Measurements from ENCODE around the gene UBE3B. TPM values are rescaled to one million over a fixed set of nuclear protein-coding genes. Genes with fewer than 3 reads are reported as not detected.
A peak's percentile ranks its signal among the peaks of the same experiment; 100 is the strongest.

Gene UBE3B
- total RNA-seq, 1 experiment from 2014 or later: 18.8 TPM

DNA sequence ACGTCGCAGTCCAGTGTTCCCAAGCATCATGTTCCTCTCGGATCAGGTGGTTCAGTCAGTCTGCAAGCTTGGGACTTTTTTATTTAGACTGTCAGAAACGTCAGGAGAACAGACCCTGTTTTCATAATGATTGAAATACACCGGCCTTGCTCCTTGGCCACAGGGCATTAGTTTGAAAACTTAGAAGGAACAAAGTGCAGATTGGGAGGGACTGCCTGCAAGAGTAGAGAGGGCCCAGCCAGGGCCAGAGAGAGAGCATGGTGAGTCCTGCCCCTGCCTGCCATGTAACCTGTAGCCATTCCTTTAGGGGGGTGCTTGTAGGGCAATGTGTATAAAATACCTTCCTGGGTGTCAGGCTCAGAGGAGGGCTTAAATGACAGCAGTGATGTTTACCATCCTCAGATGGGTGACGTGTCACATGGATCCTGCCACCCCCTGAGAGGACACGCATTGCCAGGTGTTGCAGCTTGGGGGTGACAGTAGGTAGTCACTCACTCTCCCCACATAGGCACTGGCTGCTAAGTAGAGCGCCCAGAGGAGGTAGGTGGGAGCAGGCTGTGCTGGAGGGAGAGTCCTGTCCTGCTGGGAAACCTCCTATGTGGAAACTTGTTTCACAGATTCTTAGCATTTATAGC is 50.2 kb downstream of the UBE3B start:
- Histone ChIP-seq H3K36me3 (peaks cover 7% of the 10 kb centered on the region), H3K27me3 (no peaks in the 10 kb centered on the region), H3K9me3 (no peaks in the 10 kb centered on the region), H3K4me3 (no peak overlapping the region)
- DNase-seq: no peak

- H3K36me3 ChIP-seq: peaks cover 7% of the 10 kb centered on the region
- no peak for DNase-seq
- no peak overlapping the region for H3K4me3 ChIP-seq
- no peaks in the 10 kb centered on the region for H3K9me3 ChIP-seq
- H3K27me3 ChIP-seq: no peaks in the 10 kb centered on the region
Measured at GRCh38 chr12:109529691-109530640, 52.5 kb downstream of the UBE3B start.

DNA sequence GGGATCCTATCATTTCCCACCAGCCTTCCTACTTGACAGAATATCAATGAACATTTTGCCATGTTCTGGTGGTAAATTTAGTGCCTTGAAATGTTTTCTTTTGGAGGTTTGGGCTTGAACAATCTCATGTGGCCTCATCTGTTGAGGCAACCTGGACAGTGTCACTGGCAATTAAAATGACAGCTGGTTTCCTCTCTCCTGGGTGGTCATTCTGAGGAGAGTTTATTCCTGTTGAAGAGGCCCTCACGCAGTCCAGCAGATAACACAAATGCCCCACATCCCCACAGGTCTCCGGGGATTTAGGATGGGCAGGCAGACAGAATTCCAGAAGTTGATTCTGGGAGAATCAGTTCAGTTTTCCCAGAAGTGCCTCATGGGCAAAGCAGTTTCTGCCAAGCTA is 54.0 kb downstream of the UBE3B start:
- no peaks in the 10 kb centered on the region for H3K27me3 ChIP-seq
- no peak for DNase-seq
- H3K36me3 ChIP-seq: peaks cover 7% of the 10 kb centered on the region
- H3K9me3 ChIP-seq: no peaks in the 10 kb centered on the region
- H3K4me3 ChIP-seq: no peak overlapping the region

DNA sequence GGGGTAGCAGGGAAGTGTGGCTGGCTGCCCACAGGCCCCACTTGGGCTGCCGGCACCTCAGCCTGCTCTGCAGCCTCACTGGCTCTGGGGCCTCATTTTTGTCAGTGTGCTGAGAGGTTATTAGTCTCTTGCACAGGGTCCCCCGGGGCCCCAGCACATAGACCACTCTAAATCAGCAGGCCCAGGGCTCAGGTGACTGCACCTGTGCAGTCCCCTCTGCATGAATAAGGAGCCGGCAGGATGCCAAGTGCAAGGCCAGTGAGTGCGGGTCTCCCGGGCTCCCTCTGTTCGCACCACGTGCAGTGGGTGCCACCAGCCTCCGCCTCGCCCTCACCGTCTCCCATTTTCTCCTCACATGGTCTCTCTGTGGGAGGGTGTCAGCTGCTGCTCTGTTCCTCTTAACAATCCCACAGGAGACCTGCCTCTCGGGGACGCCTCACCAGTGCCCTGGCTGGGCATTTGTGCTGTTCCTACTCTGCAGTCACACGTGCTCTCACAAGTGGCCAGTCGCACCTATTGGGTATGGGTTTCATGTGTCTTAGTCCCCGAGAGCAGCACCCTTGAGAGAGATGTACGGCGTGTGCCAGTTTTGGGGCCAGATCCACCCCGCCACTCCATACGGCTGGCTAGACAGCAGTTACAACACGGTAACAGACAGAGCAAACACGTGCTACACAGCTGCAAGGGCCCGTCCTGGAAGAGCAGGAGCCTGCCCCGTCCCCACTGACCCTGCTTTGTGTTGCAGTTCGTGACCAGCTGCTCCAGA is 55.5 kb downstream of the UBE3B start:
- H3K27me3 ChIP-seq: no peaks in the 10 kb centered on the region
- peaks cover 4% of the 10 kb centered on the region for H3K36me3 ChIP-seq
- DNase-seq: no peak
- H3K9me3 ChIP-seq: no peaks in the 10 kb centered on the region
- H3K4me3 ChIP-seq: no peak overlapping the region

DNA sequence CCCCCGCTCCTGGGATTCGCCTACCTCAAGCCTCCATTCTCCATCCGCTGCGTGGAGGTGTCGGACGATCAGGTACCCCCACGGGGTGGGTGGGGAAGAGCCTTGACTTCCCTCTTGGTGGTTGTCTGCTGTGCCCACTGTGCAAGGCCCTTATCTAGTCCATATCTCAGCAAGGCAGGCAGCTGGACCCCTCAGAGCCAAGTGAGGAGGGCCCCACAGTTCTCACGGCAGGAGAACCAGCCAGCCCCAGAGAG is 56.0 kb downstream of the UBE3B start:
- Histone ChIP-seq H3K36me3 (peaks cover 4% of the 10 kb centered on the region), H3K27me3 (no peaks in the 10 kb centered on the region), H3K9me3 (no peaks in the 10 kb centered on the region), H3K4me3 (no peak overlapping the region)
- no peak for DNase-seq

DNA sequence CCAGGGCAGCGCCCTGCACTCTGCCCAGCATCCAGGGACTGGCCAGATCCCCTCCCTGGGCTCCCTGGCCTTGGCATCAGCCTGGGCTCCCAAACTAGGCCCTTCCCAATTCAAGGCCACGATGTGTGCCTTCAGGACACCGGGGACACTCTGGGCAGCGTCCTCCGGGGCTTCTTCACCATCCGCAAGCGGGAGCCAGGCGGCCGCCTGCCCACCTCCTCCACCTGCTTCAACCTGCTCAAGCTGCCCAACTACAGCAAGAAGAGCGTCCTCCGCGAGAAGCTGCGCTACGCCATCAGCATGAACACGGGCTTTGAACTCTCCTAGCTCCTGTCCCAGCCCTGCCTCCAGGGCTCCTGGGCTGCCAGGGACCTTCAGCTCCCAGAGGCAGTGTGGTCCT is 57.0 kb downstream of the UBE3B start:
- DNase-seq: no peak
- Histone ChIP-seq H3K27me3 (no peaks in the 10 kb centered on the region), H3K4me3 (no peak overlapping the region), H3K36me3 (peaks cover 4% of the 10 kb centered on the region), H3K9me3 (no peaks in the 10 kb centered on the region)

- Histone ChIP-seq H3K4me3 (no peak overlapping the region), H3K27me3 (no peaks in the 10 kb centered on the region), H3K36me3 (peaks cover 4% of the 10 kb centered on the region), H3K9me3 (no peaks in the 10 kb centered on the region)
- DNase-seq: no peak
Measured at GRCh38 chr12:109535231-109535862, 57.9 kb downstream of the UBE3B start.

- no peak for DNase-seq
Measured at GRCh38 chr12:109535863-109536250, 58.4 kb downstream of the UBE3B start.

DNA sequence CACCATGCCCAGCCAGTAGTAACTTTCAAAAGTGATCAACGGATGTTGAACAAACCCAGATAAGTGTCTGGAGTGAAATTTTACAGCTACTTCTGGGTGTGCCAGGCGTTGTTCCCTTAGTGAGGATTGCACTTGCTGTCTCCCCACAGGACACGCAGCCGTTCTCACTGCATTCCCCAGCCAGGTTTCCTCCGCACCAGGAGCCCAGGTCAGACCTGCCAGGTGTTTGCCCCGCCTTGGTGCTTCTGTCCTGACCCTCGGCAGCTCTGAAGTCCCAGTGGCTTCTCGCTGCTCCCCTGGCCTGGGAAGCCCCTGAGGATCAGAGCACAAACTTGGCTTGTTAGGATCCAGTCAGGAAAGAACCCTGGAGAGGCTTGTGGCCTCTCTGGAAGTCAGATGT is 59.7 kb downstream of the UBE3B start:
- no peak overlapping the region for H3K4me3 ChIP-seq
- H3K36me3 ChIP-seq: no peaks in the 10 kb centered on the region; the same call in 1 of the 2 replicates
- no peaks in the 10 kb centered on the region for H3K27me3 ChIP-seq
- DNase-seq: no peak
- no peaks in the 10 kb centered on the region for H3K9me3 ChIP-seq

More at GRCh38 chr12:109535863-109536250, 58.4 kb downstream of the UBE3B start:
- H3K4me3 ChIP-seq: no peak overlapping the region
- H3K9me3 ChIP-seq: no peaks in the 10 kb centered on the region
- peaks cover 4% of the 10 kb centered on the region for H3K36me3 ChIP-seq
- H3K27me3 ChIP-seq: no peaks in the 10 kb centered on the region

DNA sequence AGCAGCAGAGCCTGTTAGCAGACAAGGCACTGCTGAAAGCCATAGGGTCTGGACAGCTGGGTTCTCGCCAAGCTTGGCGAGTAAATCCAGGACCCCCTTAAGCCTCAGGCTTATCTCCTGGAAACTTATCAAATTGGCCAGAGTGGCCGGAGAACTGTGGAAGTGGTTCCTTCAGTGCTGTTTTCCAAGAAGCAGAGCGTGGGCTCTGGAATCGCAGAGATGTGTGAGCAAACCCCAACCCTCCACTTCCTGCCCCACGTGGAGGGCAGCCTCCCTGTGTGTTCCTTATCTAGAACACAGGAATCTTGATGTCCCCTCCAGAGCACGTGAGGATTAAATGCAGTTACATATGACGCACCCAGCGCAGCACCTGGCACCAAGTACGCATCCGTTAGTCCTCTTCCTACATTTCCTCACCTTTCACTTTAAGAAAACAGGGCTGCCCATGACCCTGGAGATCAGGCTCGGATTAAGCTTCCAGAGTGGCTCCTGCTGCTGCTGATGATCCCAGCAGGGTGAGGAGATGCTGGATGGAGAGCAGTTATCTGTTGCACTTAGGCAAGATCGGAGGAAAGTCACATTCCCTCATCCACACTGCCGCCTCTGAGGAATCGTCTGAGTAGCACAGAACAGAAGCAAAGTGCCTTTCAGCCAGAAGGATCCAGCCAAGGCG is 60.9 kb downstream of the UBE3B start:
- H3K36me3 ChIP-seq: no peaks in the 10 kb centered on the region; the same call in 1 of the 2 replicates
- no peak overlapping the region for H3K4me3 ChIP-seq
- no peak for DNase-seq
- H3K27me3 ChIP-seq: no peaks in the 10 kb centered on the region
- no peaks in the 10 kb centered on the region for H3K9me3 ChIP-seq

- H3K27me3 ChIP-seq: no peaks in the 10 kb centered on the region
Measured at GRCh38 chr12:109539508-109539907, 62.1 kb downstream of the UBE3B start.

DNA sequence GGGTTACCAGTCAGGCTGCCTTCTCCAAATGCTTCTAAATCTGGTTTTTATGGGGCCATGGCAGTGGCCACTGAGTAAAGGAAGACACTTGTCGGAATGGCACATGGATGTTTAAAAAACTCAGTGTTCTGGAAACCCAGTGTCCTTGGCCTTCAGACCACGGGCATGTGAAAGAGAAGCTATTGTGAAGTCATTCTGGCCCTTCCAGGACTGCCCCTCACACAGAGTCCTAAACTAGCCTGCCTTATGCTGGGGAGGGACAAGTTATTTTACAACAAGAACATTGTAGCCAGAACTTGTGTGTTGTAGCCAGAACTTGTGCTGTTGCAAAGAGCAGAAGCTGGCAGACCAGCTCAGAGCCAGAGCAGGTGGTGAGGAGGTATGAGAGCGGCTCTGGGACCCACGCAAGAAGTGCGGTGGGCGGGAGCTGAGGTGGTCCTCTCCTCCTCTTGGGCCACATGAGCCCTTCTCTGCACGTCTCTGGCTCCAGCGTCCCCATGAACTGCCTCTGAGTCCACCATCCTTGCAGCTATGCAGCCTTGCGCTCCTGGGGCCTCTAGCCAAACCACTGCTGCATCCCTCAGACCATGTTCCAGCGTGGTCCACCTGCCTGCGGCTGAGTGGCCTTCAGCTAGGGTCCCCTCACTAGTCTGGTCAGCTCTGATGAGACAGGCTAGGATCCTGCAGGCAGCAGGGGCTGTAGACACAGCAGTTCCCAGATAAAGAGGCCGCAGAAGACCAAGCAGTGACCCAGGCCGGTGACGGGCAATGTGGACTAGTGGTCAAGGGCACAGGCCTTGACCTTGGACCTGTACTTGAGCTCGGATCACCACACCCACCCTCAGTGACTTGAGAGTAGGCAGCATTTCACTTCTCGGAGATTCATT is 63.3 kb downstream of the UBE3B start:
- Histone ChIP-seq H3K4me3 (no peak overlapping the region), H3K9me3 (no peaks in the 10 kb centered on the region), H3K27me3 (no peaks in the 10 kb centered on the region), H3K36me3 (no peaks in the 10 kb centered on the region; the same call in 1 of the 2 replicates)
- DNase-seq: no peak

More at GRCh38 chr12:109539508-109539907, 62.1 kb downstream of the UBE3B start:
- no peaks in the 10 kb centered on the region; the same call in 1 of the 2 replicates for H3K36me3 ChIP-seq
- no peaks in the 10 kb centered on the region for H3K9me3 ChIP-seq
- peak; percentile 62 for DNase-seq
- no peak overlapping the region for H3K4me3 ChIP-seq

DNA sequence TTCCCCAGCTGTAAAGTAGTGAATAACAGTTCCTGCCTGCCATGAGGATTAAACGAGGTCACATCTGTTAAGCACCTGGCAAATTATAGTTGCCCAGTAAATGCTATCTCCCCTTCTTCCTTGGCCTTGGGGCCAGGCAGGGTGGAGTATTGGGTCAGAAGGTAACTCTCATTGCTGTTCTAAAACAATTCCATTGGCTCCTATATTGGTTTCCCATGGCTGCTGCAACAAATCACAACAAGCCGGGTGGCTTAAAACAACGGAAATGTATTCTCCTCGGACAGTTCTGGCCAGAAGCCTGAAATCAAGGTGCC is 63.9 kb downstream of the UBE3B start:
- Histone ChIP-seq H3K27me3 (no peaks in the 10 kb centered on the region), H3K36me3 (no peaks in the 10 kb centered on the region), H3K9me3 (no peaks in the 10 kb centered on the region), H3K4me3 (no peak overlapping the region)
- no peak for DNase-seq

DNA sequence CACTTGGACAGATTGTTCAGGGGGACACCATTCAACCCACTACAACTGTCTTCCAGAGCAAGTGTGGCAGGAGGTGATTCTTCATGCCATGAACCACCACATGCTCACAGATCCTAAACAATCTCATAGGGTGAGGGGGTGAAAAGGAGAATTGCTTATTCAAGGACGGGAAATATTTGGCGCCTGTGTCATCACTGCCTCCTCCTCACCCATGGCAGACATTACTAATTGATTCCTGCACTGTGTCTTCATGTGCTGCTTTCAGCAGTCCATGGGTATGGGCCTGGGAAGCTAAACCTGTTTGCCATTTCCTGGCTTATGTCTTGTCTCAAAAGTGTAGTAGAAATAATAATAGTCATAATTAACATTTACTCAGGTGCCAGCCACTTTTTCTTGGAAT is 64.6 kb downstream of the UBE3B start:
- peak; percentile 46 for DNase-seq
- Histone ChIP-seq H3K27me3 (no peaks in the 10 kb centered on the region), H3K9me3 (no peaks in the 10 kb centered on the region), H3K36me3 (no peaks in the 10 kb centered on the region), H3K4me3 (no peak overlapping the region)

- H3K27me3 ChIP-seq: no peaks in the 10 kb centered on the region
- no peak for DNase-seq
- H3K9me3 ChIP-seq: no peaks in the 10 kb centered on the region
- H3K4me3 ChIP-seq: no peak overlapping the region
- no peaks in the 10 kb centered on the region for H3K36me3 ChIP-seq
Measured at GRCh38 chr12:109542876-109543275, 65.4 kb downstream of the UBE3B start.
